Activated CD4-positive, alpha-beta memory T cell treated with anti-CD3 and anti-CD28 coated beads, Interleukin-2, amount 10 ng/mL, durations not matched to agents 7 days and 5 days (primary cell): ENCODE measurements around the gene OR4K13. TPM values are rescaled to one million over a fixed set of nuclear protein-coding genes. Genes with fewer than 3 reads are reported as not detected.

ENCODE experiments used
- total RNA-seq, 2 experiments: library from RNA; stranded (reverse); gene quantifications; one replicate each; pipeline ENCODE4 v1.2.3, GENCODE V29; 2021

The OR4K13 gene
- total RNA-seq, 2 experiments from 2014 or later, result not detected

Other genes with a start within 250 kb of the OR4K13 start
- gene OR4N2, start 232.3 kb downstream of the OR4K13 start, total RNA-seq, result not detected
- not detected for gene OR4K2, start 160.9 kb downstream of the OR4K13 start, total RNA-seq
- gene OR4K5, start 115.4 kb downstream of the OR4K13 start, total RNA-seq, result not detected
- not detected for gene OR4K1, start 105.1 kb downstream of the OR4K13 start, total RNA-seq
- not detected for gene OR4K15, start 60.4 kb downstream of the OR4K13 start, total RNA-seq
- not detected for gene OR4Q2, start 33.9 kb downstream of the OR4K13 start, total RNA-seq
- not detected for gene OR4K14, start 16.7 kb downstream of the OR4K13 start, total RNA-seq
- not detected for gene OR4L1, start 24.0 kb upstream of the OR4K13 start, total RNA-seq
- not detected for gene OR4K17, start 74.7 kb upstream of the OR4K13 start, total RNA-seq
- gene OR4N5, start 102.8 kb upstream of the OR4K13 start, total RNA-seq, result not detected
- not detected for gene OR11G2, start 154.9 kb upstream of the OR4K13 start, total RNA-seq
- gene OR11H6, start 187.7 kb upstream of the OR4K13 start, total RNA-seq, result not detected
- not detected for gene OR11H7, start 192.9 kb upstream of the OR4K13 start, total RNA-seq
- gene OR11H4, start 203.2 kb upstream of the OR4K13 start, total RNA-seq, result not detected